ENCODE results near the gene EIF4E1B.

GRCh38 chr5:176667637-176668036 is 37.2 kb downstream of the EIF4E1B start:
- TF ChIP-seq CTCF (conservative IDR thresholded peaks at IDR 0.05; ENCODE audit: low read depth, low read length) (no peak), EZH2 (IDR thresholded peaks at IDR 0.05; ENCODE audit: borderline replicate concordance, low read depth, low read length, poor library complexity, severe bottlenecking) (no peak)
